Kidney epithelial cell (primary cell): ENCODE results near the gene CA12. TPM values are rescaled to one million over a fixed set of nuclear protein-coding genes. Genes with fewer than 3 reads are reported as not detected.
A peak's percentile ranks its signal among the peaks of the same experiment; 100 is the strongest.

ENCODE experiments used
- DNase-seq: peaks from one replicate; pipeline ENCODE4 v3.0.0-alpha.2; 2010; ENCODE audit warnings: low read depth
- H3K27me3 ChIP-seq: 2 replicates; pipeline ENCODE4 v1.6.0; 2011; ENCODE audit warnings: low read length; ENCODE audit not compliant: control insufficient read depth, insufficient read depth
- H3K36me3 ChIP-seq: 2 replicates; pipeline ENCODE4 v1.5.1; 2011; ENCODE audit warnings: low read length; ENCODE audit not compliant: control insufficient read depth, insufficient read depth
- H3K4me3 ChIP-seq: 2 replicates; pipeline ENCODE4 v1.5.1; 2011; ENCODE audit warnings: low read depth, mild to moderate bottlenecking, control low read depth, low read length
- total RNA-seq: library from RNA; depleted of rRNA; stranded (reverse); fragments of >200 nt; gene quantifications from 2 replicates; pipeline ENCODE4 v1.2.3, GENCODE V29; 2015
- TF ChIP-seq, protein P1 (sequence below): IDR thresholded peaks from 2 replicates; pipeline ENCODE4 v1.5.1; 2011; ENCODE audit warnings: mild to moderate bottlenecking, moderate library complexity, low read length, control low read depth, inconsistent platforms; ENCODE audit not compliant: insufficient read depth, poor library complexity, severe bottlenecking

CA12 gene
- total RNA-seq, 1 donor from 2014 or later, result 2.9 TPM

DNA sequence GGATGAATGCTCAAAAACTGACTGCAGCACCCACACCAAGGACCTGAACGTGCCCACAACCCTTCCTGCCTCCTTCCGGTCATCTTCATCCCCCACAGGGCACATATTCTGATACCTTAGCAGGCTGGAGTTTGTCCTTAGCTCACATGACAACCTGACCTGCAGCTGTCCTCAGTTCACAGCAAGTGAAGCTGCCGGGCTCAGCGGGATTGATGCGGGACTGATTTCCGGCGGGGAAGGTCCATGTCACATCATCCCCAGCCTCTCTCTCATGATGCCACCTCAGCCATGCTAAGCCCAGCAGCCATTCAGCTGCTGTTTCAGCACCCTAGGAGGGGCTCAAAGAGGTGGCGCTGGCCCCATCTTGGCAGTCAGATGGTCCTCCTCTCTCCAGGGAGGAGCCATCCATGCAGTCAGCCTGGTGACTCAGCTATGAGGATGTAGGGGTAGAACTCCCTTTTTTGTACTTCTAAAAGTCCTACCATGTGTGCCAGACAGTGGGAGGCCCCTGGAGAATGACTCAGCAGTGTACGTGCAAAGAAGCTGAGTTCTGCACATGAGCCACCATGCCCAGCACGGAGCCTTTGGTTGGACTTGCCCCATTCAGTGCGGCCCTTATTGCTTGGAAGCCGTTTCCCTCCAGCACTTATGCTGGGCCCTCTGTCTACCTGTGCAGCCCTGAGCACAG is 9.5 kb downstream of the CA12 start:
- no peaks in the 10 kb centered on the region for H3K27me3 ChIP-seq
- H3K4me3 ChIP-seq, result no peak overlapping the region
- no peaks in the 10 kb centered on the region for H3K36me3 ChIP-seq
- DNase-seq, result peak; percentile 88
- TF ChIP-seq, protein P1, sequence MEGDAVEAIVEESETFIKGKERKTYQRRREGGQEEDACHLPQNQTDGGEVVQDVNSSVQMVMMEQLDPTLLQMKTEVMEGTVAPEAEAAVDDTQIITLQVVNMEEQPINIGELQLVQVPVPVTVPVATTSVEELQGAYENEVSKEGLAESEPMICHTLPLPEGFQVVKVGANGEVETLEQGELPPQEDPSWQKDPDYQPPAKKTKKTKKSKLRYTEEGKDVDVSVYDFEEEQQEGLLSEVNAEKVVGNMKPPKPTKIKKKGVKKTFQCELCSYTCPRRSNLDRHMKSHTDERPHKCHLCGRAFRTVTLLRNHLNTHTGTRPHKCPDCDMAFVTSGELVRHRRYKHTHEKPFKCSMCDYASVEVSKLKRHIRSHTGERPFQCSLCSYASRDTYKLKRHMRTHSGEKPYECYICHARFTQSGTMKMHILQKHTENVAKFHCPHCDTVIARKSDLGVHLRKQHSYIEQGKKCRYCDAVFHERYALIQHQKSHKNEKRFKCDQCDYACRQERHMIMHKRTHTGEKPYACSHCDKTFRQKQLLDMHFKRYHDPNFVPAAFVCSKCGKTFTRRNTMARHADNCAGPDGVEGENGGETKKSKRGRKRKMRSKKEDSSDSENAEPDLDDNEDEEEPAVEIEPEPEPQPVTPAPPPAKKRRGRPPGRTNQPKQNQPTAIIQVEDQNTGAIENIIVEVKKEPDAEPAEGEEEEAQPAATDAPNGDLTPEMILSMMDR, result no peak

DNA sequence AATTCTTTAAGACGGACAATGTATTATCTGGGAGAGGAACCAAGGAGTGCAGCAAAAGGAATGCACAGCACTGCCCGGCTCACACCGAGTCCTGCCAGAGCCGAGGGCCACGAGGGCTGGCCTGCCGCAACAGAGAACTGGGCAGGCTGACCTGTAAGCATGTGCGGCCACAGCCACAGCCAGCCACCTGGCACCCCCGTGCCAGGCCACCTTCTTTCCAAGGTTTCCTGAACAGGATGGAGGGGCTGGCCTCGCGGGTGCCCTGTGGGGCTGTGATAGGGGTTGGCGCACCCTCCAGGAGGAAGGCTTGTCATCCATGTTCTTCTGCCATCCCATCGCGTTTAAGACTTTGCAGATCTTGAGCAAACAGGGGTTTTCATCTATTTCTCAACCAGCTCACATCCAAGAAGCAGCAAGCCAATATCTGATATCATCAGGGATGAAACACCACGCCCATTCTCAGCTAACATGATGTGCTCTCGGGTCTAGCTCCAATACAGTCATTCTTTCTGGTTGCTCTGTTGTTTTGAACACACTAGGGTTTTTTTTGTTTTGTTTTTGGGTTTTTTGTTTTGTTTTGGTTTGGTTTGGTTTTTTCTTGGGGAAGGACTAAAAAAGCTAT is 10.2 kb downstream of the CA12 start:
- no peak overlapping the region for H3K4me3 ChIP-seq
- H3K27me3 ChIP-seq, result no peaks in the 10 kb centered on the region
- DNase-seq, result no peak
- TF ChIP-seq, protein P1, result no peak
- no peaks in the 10 kb centered on the region for H3K36me3 ChIP-seq

DNA sequence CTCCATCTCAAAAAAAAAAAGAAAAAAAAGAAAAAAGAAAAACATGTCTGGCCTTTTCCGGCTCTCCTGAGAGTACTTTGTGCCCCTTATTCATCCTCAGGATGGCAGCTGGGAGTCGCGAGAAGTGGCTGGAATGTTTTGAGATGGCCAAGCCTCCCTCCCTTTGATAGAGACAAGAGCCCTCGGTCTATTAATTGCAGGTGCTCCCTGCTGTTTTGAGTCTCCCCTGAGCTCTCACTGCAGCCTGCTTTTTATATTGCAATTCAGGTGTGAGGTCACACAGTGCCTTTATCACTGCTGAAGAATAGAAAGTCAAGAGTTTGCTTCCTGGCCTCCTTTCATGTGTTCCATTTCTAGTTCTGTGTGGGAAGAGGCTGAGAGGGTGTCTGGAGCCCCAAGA is 10.9 kb downstream of the CA12 start:
- Histone ChIP-seq H3K27me3 (no peaks in the 10 kb centered on the region), H3K4me3 (no peak overlapping the region), H3K36me3 (no peaks in the 10 kb centered on the region)
- TF ChIP-seq, protein P1, result no peak
- no peak for DNase-seq

DNA sequence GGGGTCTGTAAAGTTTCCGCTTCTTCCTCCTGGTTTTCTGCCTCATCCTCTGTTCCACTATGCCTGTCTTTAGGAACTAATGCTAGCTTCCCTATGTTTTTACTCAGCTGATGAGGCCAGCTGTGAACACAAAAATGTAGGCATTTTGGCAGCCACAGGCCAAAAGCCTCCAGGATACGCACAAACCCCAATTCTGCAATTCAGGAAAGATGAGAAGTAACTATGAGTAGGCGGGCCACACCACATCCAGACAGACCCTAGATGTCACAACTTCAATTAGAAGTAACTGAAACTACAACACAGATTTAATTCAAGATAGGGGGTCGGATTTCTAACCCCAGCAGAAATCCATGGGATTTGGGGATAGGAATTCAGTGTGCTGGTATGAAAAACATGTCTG is 11.9 kb downstream of the CA12 start:
- Histone ChIP-seq H3K27me3 (no peaks in the 10 kb centered on the region), H3K36me3 (no peaks in the 10 kb centered on the region), H3K4me3 (no peak overlapping the region)
- TF ChIP-seq, protein P1, result no peak
- no peak for DNase-seq

DNA sequence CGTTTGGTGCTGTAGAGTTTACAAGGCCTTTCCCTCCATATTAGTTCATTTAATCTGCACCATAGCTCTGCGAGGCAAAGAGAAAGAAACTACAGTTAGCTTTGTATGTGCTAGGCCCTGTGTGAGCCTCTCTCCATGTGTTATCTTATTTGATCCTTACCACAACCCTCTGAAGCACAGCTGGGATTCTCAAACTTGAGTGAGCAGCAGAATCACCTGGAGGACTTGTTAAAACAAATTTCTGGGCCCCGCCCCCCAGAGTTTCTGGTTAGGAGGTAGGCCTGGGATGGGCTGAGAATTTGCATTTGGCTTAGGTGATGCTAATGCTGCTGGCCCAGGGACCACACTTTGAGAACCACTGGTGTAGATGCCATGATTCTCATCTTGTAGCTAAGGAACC is 12.3 kb downstream of the CA12 start:
- DNase-seq, result no peak
- Histone ChIP-seq H3K36me3 (no peaks in the 10 kb centered on the region), H3K4me3 (no peak overlapping the region), H3K27me3 (no peaks in the 10 kb centered on the region)
- TF ChIP-seq, protein P1, result no peak

DNA sequence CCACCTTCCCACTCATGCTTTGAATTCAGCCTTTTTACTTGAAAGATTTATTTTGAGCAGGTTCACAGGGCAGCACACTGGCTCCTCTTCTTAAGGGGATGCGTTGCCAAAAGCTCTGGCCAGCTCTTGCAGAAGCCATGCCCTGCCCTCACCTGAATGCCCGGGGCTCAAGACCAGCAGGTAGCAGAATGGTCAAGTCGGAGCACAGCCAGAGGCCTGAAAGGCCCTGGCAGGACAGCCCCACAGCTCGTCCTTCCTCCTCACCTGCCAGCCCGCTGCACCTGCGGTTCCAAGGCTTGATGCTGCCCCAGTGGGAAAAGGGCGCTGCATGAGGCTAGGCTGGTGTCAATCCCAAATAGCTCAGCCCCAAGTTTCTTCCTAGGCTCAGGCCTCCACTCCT is 13.1 kb downstream of the CA12 start:
- Histone ChIP-seq H3K27me3 (no peaks in the 10 kb centered on the region), H3K36me3 (no peaks in the 10 kb centered on the region), H3K4me3 (no peak overlapping the region)
- TF ChIP-seq, protein P1, result no peak
- no peak for DNase-seq
